GM21529 (cell line): ENCODE measurements around the gene HGFAC.

Experiments used
- ATAC-seq: cut with Tn5 transposase; IDR thresholded peaks from one replicate; pipeline ENCODE4 v1.9.1; 2021; ENCODE audit not compliant: unreplicated experiment

HGFAC gene

GRCh38 chr4:3423406-3423805, 18.4 kb upstream of the HGFAC start:
- no peak for ATAC-seq

GRCh38 chr4:3423952-3424351, 17.8 kb upstream of the HGFAC start:
- ATAC-seq, result no peak

- no peak for ATAC-seq
Measured at GRCh38 chr4:3424522-3425095, 17.2 kb upstream of the HGFAC start.

DNA sequence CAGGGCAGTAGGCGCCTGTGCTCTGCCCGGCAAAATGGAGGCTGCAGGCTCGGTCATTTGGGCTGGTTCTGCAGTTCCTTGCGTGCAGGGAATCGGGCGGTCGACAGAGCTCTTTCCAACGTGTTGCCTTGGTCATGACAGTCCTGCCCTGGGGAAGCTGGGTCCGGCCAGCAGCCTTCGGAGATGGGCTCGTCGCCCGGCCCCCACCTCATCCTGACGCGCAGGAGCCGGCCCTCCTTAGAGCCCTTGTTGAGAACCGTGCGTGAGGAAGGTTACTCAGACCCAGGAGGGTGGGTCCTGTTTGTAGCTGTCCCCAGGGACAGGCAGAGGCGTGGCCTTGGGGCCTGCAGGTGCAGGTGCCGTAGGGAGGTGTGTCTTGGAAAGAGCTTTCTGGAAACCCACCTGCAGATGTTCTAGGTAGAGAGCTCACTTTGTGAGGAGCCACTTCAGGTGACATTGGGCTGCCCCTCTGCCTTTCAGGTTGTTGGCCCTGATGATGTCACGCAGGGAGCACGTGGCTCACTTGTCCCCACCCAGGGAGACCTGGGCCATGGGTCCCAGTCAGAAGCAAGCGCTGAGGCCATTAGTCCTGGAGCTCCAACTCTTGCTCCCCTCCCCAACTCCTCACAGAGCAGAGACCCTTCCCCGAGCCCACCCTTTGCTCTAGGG, 15.2 kb upstream of the HGFAC start:
- ATAC-seq, result no peak

- ATAC-seq, result no peak
Measured at GRCh38 chr4:3427134-3427476, 14.7 kb upstream of the HGFAC start.

GRCh38 chr4:3427706-3428446, 13.9 kb upstream of the HGFAC start:
- no peak for ATAC-seq

DNA sequence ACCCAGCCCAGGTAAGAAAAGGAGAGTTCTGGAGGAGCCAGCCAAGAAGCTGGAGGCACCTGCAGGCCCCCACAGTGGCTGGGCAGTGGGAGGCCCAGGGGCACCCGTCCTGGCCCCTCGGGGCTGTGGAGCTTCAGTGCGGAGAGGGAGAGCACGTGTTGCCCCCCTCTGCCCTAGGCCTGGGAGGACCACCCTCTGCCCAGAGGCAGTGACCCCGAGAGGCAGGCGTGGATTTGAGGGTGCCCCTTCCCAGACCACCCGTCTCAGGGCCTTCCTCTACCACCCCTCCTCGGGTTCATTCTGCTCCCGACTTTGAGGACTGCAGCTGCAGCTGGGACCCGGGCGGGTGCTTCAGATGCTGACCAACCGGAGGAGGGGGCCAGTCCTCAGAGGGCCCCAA, 12.1 kb upstream of the HGFAC start:
- ATAC-seq, result no peak

GRCh38 chr4:3430524-3430923, 11.2 kb upstream of the HGFAC start:
- ATAC-seq, result no peak

- no peak for ATAC-seq
Measured at GRCh38 chr4:3431446-3431993, 10.2 kb upstream of the HGFAC start.

DNA sequence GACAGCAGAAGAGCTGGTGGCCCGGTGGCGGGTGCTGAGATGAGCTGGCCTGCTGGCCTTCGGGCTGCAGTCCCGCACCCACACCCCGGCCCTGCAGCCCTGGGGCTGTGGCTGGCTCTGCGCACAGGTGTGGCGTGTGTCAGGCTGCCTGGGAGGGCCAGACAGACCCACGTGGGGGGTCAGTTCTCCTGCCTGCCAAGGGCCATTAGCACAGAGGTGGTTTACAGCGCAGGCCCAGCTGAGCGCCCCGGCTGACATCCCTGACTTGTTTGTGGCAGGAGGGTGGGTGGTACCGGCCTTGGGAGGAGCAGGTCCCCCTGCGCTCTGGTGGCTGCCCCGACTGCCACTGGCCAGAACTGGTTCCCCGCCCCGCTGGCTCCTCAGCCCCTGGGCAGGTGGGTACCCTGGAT, 9.4 kb upstream of the HGFAC start:
- no peak for ATAC-seq

- no peak for ATAC-seq
Measured at GRCh38 chr4:3433138-3433869, 8.5 kb upstream of the HGFAC start.

GRCh38 chr4:3434881-3435685, 6.7 kb upstream of the HGFAC start:
- ATAC-seq, result no peak

GRCh38 chr4:3435686-3435956, 6.1 kb upstream of the HGFAC start:
- ATAC-seq, result no peak

- ATAC-seq, result no peak
Measured at GRCh38 chr4:3436048-3436797, 5.5 kb upstream of the HGFAC start.

GRCh38 chr4:3436798-3437581, 4.8 kb upstream of the HGFAC start:
- no peak for ATAC-seq

GRCh38 chr4:3437582-3437936, 4.2 kb upstream of the HGFAC start:
- no peak for ATAC-seq

GRCh38 chr4:3437998-3438846, 3.5 kb upstream of the HGFAC start:
- no peak for ATAC-seq

DNA sequence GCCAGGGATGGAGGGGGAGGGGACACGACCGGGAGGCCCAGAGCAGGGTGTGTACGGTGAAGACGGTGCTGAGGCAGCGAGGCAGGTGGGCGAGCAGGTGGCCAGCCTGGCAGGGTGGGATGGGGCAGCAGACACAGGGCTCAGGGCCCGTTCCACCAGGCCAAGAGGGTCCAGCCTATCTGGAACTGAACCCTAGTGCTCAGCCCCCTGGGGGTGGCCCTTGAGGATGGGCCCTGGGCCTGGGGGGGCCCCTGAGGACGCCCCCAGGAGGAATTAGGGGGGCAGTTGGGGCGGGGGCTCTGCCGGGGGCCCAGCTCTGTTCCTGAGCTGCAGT, 3.0 kb upstream of the HGFAC start:
- no peak for ATAC-seq

GRCh38 chr4:3439391-3439790, 2.4 kb upstream of the HGFAC start:
- ATAC-seq, result no peak
